ENCODE measurements around the gene MAMSTR.

Gene MAMSTR

GRCh38 chr19:48750771-48751504 is 31.4 kb upstream of the MAMSTR start:
- Histone ChIP-seq H3K4me2 (ENCODE audit: low read length) (no peak overlapping the region), H3K4me1 (ENCODE audit: control insufficient read depth, low read length) (peaks cover 25% of the 10 kb centered on the region), H3K4me3 (ENCODE audit: low read length) (no peak overlapping the region), H3K27me3 (ENCODE audit: control insufficient read depth, low read length) (peaks cover 13% of the 10 kb centered on the region), H3K9me3 (ENCODE audit: control insufficient read depth, insufficient read depth, low read length) (no peaks in the 10 kb centered on the region), H3K9me2 (replicated peaks; ENCODE audit: control insufficient read depth, low read length) (no peaks in the 10 kb centered on the region), H3F3A (ENCODE audit: control insufficient read depth, insufficient read depth) (0 out of 2 replicates have a peak, but pooled peaks cover 2% of the 10 kb centered on the region), H3K79me2 (ENCODE audit: control insufficient read depth, low read length) (no peaks in the 10 kb centered on the region), H4K20me1 (ENCODE audit: control insufficient read depth, insufficient read depth, low read depth, low read length) (no peaks in the 10 kb centered on the region), H3K36me3 (ENCODE audit: control insufficient read depth, low read length) (no peaks in the 10 kb centered on the region), H3K27ac (ENCODE audit: low read depth, low read length) (no peak overlapping the region)
- TF ChIP-seq, protein P1, sequence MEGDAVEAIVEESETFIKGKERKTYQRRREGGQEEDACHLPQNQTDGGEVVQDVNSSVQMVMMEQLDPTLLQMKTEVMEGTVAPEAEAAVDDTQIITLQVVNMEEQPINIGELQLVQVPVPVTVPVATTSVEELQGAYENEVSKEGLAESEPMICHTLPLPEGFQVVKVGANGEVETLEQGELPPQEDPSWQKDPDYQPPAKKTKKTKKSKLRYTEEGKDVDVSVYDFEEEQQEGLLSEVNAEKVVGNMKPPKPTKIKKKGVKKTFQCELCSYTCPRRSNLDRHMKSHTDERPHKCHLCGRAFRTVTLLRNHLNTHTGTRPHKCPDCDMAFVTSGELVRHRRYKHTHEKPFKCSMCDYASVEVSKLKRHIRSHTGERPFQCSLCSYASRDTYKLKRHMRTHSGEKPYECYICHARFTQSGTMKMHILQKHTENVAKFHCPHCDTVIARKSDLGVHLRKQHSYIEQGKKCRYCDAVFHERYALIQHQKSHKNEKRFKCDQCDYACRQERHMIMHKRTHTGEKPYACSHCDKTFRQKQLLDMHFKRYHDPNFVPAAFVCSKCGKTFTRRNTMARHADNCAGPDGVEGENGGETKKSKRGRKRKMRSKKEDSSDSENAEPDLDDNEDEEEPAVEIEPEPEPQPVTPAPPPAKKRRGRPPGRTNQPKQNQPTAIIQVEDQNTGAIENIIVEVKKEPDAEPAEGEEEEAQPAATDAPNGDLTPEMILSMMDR (IDR thresholded peaks at IDR 0.05; ENCODE audit: low read depth, low read length, poor library complexity, severe bottlenecking), result no peak
- TF ChIP-seq EZH2phosphoT487 (IDR thresholded peaks at IDR 0.05; ENCODE audit: borderline replicate concordance, low read length), result no peak

- H3K4me3 ChIP-seq (ENCODE audit: low read length), result no peak overlapping the region
- no peaks in the 10 kb centered on the region for H4K20me1 ChIP-seq (ENCODE audit: control insufficient read depth, insufficient read depth, low read depth, low read length)
- H3K27ac ChIP-seq (ENCODE audit: low read depth, low read length), result no peak overlapping the region
- H3K27me3 ChIP-seq (ENCODE audit: control insufficient read depth, low read length), result peaks cover 12% of the 10 kb centered on the region
- H3K79me2 ChIP-seq (ENCODE audit: control insufficient read depth, low read length), result no peaks in the 10 kb centered on the region
- H3K36me3 ChIP-seq (ENCODE audit: control insufficient read depth, low read length), result no peaks in the 10 kb centered on the region
- TF ChIP-seq, protein P1 (IDR thresholded peaks at IDR 0.05; ENCODE audit: low read depth, low read length, poor library complexity, severe bottlenecking), result no peak
- TF ChIP-seq EZH2phosphoT487 (IDR thresholded peaks at IDR 0.05; ENCODE audit: borderline replicate concordance, low read length), result no peak
- H3K4me2 ChIP-seq (ENCODE audit: low read length), result no peak overlapping the region
- H3F3A ChIP-seq (ENCODE audit: control insufficient read depth, insufficient read depth), result 0 out of 2 replicates have a peak, but pooled peaks cover 2% of the 10 kb centered on the region
- H3K9me3 ChIP-seq (ENCODE audit: control insufficient read depth, insufficient read depth, low read length), result no peaks in the 10 kb centered on the region
- H3K4me1 ChIP-seq (ENCODE audit: control insufficient read depth, low read length), result peaks cover 25% of the 10 kb centered on the region
- H3K9me2 ChIP-seq (replicated peaks; ENCODE audit: control insufficient read depth, low read length), result no peaks in the 10 kb centered on the region
Measured at GRCh38 chr19:48750351-48750750, 30.8 kb upstream of the MAMSTR start.

DNA sequence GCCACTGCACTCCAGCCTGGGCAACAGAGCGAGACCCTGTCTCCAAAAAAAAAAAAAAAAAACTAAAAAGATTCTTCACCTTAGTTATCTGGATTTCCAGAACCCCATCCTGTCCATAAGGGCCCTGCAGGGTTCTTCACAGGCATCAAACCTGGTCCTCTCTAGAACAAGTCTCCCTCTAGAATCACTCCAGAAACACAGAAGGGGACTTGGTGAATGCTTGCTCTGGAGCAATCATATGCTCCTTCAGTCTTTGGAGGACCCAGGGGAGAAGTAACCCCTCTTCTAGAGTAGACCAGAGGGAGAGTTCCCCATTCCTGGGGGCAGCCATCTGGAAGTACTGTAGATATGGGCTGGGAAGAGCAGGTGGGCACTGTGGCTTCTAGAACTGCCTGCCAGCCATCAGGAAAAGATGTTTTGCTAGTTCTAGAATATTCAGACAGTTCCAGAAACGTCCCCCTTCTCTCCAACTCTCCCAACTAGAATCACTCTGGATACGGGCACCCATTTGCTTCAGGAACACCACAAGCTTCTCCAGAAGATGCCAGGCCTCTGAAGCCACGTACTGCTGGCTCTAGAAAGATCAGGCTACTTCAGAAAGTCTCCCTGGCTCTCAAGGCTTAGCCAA is 30.2 kb upstream of the MAMSTR start:
- Histone ChIP-seq H3K27me3 (ENCODE audit: control insufficient read depth, low read length) (peaks cover 11% of the 10 kb centered on the region), H4K20me1 (ENCODE audit: control insufficient read depth, insufficient read depth, low read depth, low read length) (no peaks in the 10 kb centered on the region), H3K9me3 (ENCODE audit: control insufficient read depth, insufficient read depth, low read length) (no peaks in the 10 kb centered on the region), H3K27ac (ENCODE audit: low read depth, low read length) (no peak overlapping the region), H3F3A (ENCODE audit: control insufficient read depth, insufficient read depth) (0 out of 2 replicates have a peak, but pooled peaks cover 2% of the 10 kb centered on the region), H3K4me1 (ENCODE audit: control insufficient read depth, low read length) (peaks cover 25% of the 10 kb centered on the region), H3K9me2 (replicated peaks; ENCODE audit: control insufficient read depth, low read length) (no peaks in the 10 kb centered on the region), H3K79me2 (ENCODE audit: control insufficient read depth, low read length) (no peaks in the 10 kb centered on the region), H3K4me3 (ENCODE audit: low read length) (no peak overlapping the region), H3K36me3 (ENCODE audit: control insufficient read depth, low read length) (no peaks in the 10 kb centered on the region), H3K4me2 (ENCODE audit: low read length) (no peak overlapping the region)
- TF ChIP-seq, protein P1 (IDR thresholded peaks at IDR 0.05; ENCODE audit: low read depth, low read length, poor library complexity, severe bottlenecking), result no peak
- TF ChIP-seq EZH2phosphoT487 (IDR thresholded peaks at IDR 0.05; ENCODE audit: borderline replicate concordance, low read length), result no peak

Measured in DOHH2 (cell line).